AG09309 (cell line): ENCODE results near the gene WDR7.
A peak's percentile ranks its signal among the peaks of the same experiment; 100 is the strongest.

ENCODE experiments used
- DNase-seq: peaks from one replicate; pipeline ENCODE4 v3.0.0-alpha.2; 2010; ENCODE audit warnings: low read depth
- H3K4me3 ChIP-seq: 2 replicates; pipeline ENCODE4 v1.5.1; 2011; ENCODE audit warnings: mild to moderate bottlenecking, low read depth, low read length, moderate library complexity; ENCODE audit not compliant: control insufficient read depth
- CTCF ChIP-seq: IDR thresholded peaks from 2 replicates; pipeline ENCODE4 v1.5.1; 2011; ENCODE audit warnings: mild to moderate bottlenecking, low read depth, low read length, inconsistent platforms; ENCODE audit not compliant: insufficient read depth, control insufficient read depth; ENCODE audit errors: missing control alignments

Gene WDR7

GRCh38 chr18:56844556-56844955, 193.4 kb downstream of the WDR7 start:
- DNase-seq = no peak
- no peak for TF ChIP-seq CTCF

GRCh38 chr18:56851774-56852173, 200.6 kb downstream of the WDR7 start:
- H3K4me3 ChIP-seq = no peak overlapping the region
- no peak for TF ChIP-seq CTCF
- no peak for DNase-seq

More at GRCh38 chr18:56844556-56844955, 193.4 kb downstream of the WDR7 start:
- H3K4me3 ChIP-seq = no peak overlapping the region

GRCh38 chr18:56853961-56854360, 202.8 kb downstream of the WDR7 start:
- no peak for TF ChIP-seq CTCF
- no peak overlapping the region for H3K4me3 ChIP-seq
- no peak for DNase-seq

- no peak for DNase-seq
- no peak for TF ChIP-seq CTCF
- H3K4me3 ChIP-seq = no peak overlapping the region
Measured at GRCh38 chr18:56861244-56861643, 210.1 kb downstream of the WDR7 start.

- TF ChIP-seq CTCF = peak; percentile 78
- DNase-seq = peak; percentile 34
- no peak overlapping the region for H3K4me3 ChIP-seq
Measured at GRCh38 chr18:56869189-56869777, 218.1 kb downstream of the WDR7 start.

GRCh38 chr18:56870982-56871381, 219.8 kb downstream of the WDR7 start:
- no peak for DNase-seq
- TF ChIP-seq CTCF = no peak
- no peak overlapping the region for H3K4me3 ChIP-seq

- TF ChIP-seq CTCF = no peak
- no peak for DNase-seq
- H3K4me3 ChIP-seq = no peak overlapping the region
Measured at GRCh38 chr18:56872140-56872539, 221.0 kb downstream of the WDR7 start.
